ENCODE data around the gene ARHGAP24. TPM values are rescaled to one million over a fixed set of nuclear protein-coding genes. Genes with fewer than 3 reads are reported as not detected.

Gene ARHGAP24
- total RNA-seq, 4 donors from 2014 or later: 17.8 to 65.2 (median 27.2) TPM

- no peaks in the 10 kb centered on the region for H3K9me3 ChIP-seq
- H3K27ac ChIP-seq: no peak overlapping the region
- no peaks in the 10 kb centered on the region for H3K36me3 ChIP-seq
- TF ChIP-seq CTCF (IDR thresholded peaks at IDR 0.05): no peak
- TF ChIP-seq POLR2AphosphoS5 (IDR thresholded peaks at IDR 0.05): no peak
- TF ChIP-seq EP300 (IDR thresholded peaks at IDR 0.05): no peak
- TF ChIP-seq POLR2A (IDR thresholded peaks at IDR 0.05): no peak
- no peak for DNase-seq (ENCODE audit: low spot score in 2 of 2)
- no peak overlapping the region for H3K4me3 ChIP-seq
- no peaks in the 10 kb centered on the region for H3K4me1 ChIP-seq
- H3K27me3 ChIP-seq: no peaks in the 10 kb centered on the region
Measured at GRCh38 chr4:85946821-85947220, 471.9 kb downstream of the ARHGAP24 start.

- no peaks in the 10 kb centered on the region for H3K27me3 ChIP-seq
- H3K36me3 ChIP-seq: no peaks in the 10 kb centered on the region
- no peak overlapping the region for H3K4me3 ChIP-seq
- no peak overlapping the region for H3K27ac ChIP-seq
- 88% methylated on average over 3 of the region's 3 CpGs for WGBS
- no peaks in the 10 kb centered on the region for H3K9me3 ChIP-seq
- TF ChIP-seq POLR2AphosphoS5 (IDR thresholded peaks at IDR 0.05): no peak
- H3K4me1 ChIP-seq: no peaks in the 10 kb centered on the region
- no peak for DNase-seq (ENCODE audit: low spot score in 2 of 2)
Measured at GRCh38 chr4:85951099-85951498, 476.1 kb downstream of the ARHGAP24 start.

GRCh38 chr4:85952528-85952927, 477.6 kb downstream of the ARHGAP24 start:
- Histone ChIP-seq H3K36me3 (no peaks in the 10 kb centered on the region), H3K4me3 (no peak overlapping the region), H3K9me3 (no peaks in the 10 kb centered on the region), H3K4me1 (no peaks in the 10 kb centered on the region), H3K27me3 (no peaks in the 10 kb centered on the region), H3K27ac (no peak overlapping the region)
- TF ChIP-seq POLR2A (IDR thresholded peaks at IDR 0.05) (no peak), EP300 (IDR thresholded peaks at IDR 0.05) (no peak), CTCF (IDR thresholded peaks at IDR 0.05) (no peak), POLR2AphosphoS5 (IDR thresholded peaks at IDR 0.05) (no peak)
- WGBS: 78% methylated on average over 3 of the region's 3 CpGs
- no peak for DNase-seq (ENCODE audit: low spot score in 2 of 2)

DNA sequence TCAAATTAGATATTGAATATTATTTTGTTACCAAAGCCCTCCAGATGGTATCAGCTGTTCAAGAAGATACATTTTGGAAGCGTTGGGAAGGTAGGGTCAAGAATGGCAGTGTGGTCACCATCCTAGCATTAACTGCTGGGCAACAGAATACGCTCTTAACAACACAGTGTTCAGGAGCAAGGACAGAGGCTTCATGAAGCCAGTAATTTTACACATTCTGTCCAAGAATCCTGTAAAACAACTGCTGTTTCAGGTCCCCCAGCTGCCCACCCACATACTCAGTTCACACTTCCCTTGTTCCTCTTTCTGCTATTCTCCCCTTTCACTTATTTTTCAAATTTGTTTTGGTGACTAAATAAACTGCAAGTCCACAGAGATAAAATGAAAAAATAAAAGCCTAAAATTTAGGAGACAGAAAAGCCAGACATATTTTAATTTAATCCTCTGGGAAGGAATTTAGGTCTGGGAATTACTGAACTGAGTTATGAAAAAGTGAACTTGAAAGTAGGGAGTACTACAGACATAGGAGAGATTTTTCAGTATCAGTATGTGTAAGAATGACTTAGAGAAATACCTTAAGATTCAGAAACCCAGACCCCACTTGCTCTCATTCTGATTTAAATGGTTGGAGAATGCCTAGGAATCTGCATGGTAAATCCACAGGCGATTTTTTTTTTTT, 478.2 kb downstream of the ARHGAP24 start:
- 72% methylated on average over 3 of the region's 3 CpGs for WGBS
- TF ChIP-seq POLR2A (IDR thresholded peaks at IDR 0.05): no peak
- TF ChIP-seq CTCF (IDR thresholded peaks at IDR 0.05): no peak
- no peak overlapping the region for H3K4me3 ChIP-seq
- H3K9me3 ChIP-seq: no peaks in the 10 kb centered on the region
- H3K27ac ChIP-seq: no peak overlapping the region
- no peaks in the 10 kb centered on the region for H3K27me3 ChIP-seq
- DNase-seq (ENCODE audit: low spot score in 2 of 2): no peak
- no peaks in the 10 kb centered on the region for H3K36me3 ChIP-seq
- no peaks in the 10 kb centered on the region for H3K4me1 ChIP-seq

- TF ChIP-seq POLR2AphosphoS5 (IDR thresholded peaks at IDR 0.05) (no peak), EP300 (IDR thresholded peaks at IDR 0.05) (no peak), CTCF (IDR thresholded peaks at IDR 0.05) (no peak), POLR2A (IDR thresholded peaks at IDR 0.05) (no peak)
- no peaks in the 10 kb centered on the region for H3K9me3 ChIP-seq
- no peak overlapping the region for H3K27ac ChIP-seq
- H3K36me3 ChIP-seq: no peaks in the 10 kb centered on the region
- DNase-seq (ENCODE audit: low spot score in 2 of 2): no peak
- H3K4me1 ChIP-seq: no peaks in the 10 kb centered on the region
- no peaks in the 10 kb centered on the region for H3K27me3 ChIP-seq
- no peak overlapping the region for H3K4me3 ChIP-seq
- WGBS: 79% methylated on average over 3 of the region's 3 CpGs
Measured at GRCh38 chr4:85953651-85954018, 478.7 kb downstream of the ARHGAP24 start.
